Activated T-helper 1 cell treated with anti-CD3 and anti-CD28 coated beads, Interleukin-12 subunit alpha, Interleukin-12 subunit beta, Interleukin-2, Interleukin-4 antibody, amounts not matched to agents 30 ng/mL and 10 ng/mL and 1 ng/mL, durations not matched to agents 14 hours and 24 hours and 36 hours (primary cell): Measurements from ENCODE around the gene SULT1A1. TPM values are rescaled to one million over a fixed set of nuclear protein-coding genes. Genes with fewer than 3 reads are reported as not detected.
"Not testable (repeated sequence)": the region's sequence is repeated elsewhere in the genome, so short reads cannot be mapped to it uniquely, and the experiment has no call there.

Experiments
- DNase-seq: peaks from one replicate; pipeline ENCODE4 v3.0.0; 2021; ENCODE audit warnings: low spot score
- H3K27ac Mint-ChIP-seq: one replicate; pipeline ENCODE4 v1.8.0; 2021; ENCODE audit warnings: mild to moderate bottlenecking, mixed read lengths
- H3K27me3 Mint-ChIP-seq: one replicate; pipeline ENCODE4 v1.8.0; 2022; ENCODE audit warnings: mild to moderate bottlenecking, moderate library complexity, mixed read lengths; ENCODE audit not compliant: insufficient read depth
- H3K36me3 Mint-ChIP-seq: one replicate; pipeline ENCODE4 v1.8.0; 2021; ENCODE audit warnings: low read depth, mixed read lengths
- H3K4me1 Mint-ChIP-seq: one replicate; pipeline ENCODE4 v1.8.0; 2021; ENCODE audit warnings: low read depth, mixed read lengths
- H3K4me3 Mint-ChIP-seq: one replicate; pipeline ENCODE4 v1.8.0; 2021; ENCODE audit warnings: mild to moderate bottlenecking, moderate library complexity, mixed read lengths
- H3K9me3 Mint-ChIP-seq: one replicate; pipeline ENCODE4 v1.8.0; 2021; ENCODE audit warnings: mixed read lengths
- intact Hi-C: fragments of 100-400 bp; cut with micrococcal nuclease; formaldehyde crosslinking; loops from one replicate; pipeline ENCODE4 v1.15.1; 2024
- total RNA-seq: library from RNA; stranded (reverse); gene quantifications from 2 replicates; pipeline ENCODE4 v1.2.3, GENCODE V29; 2022

The SULT1A1 gene
- total RNA-seq, result 8.4 and 8.9 TPM in 2 replicates

DNA sequence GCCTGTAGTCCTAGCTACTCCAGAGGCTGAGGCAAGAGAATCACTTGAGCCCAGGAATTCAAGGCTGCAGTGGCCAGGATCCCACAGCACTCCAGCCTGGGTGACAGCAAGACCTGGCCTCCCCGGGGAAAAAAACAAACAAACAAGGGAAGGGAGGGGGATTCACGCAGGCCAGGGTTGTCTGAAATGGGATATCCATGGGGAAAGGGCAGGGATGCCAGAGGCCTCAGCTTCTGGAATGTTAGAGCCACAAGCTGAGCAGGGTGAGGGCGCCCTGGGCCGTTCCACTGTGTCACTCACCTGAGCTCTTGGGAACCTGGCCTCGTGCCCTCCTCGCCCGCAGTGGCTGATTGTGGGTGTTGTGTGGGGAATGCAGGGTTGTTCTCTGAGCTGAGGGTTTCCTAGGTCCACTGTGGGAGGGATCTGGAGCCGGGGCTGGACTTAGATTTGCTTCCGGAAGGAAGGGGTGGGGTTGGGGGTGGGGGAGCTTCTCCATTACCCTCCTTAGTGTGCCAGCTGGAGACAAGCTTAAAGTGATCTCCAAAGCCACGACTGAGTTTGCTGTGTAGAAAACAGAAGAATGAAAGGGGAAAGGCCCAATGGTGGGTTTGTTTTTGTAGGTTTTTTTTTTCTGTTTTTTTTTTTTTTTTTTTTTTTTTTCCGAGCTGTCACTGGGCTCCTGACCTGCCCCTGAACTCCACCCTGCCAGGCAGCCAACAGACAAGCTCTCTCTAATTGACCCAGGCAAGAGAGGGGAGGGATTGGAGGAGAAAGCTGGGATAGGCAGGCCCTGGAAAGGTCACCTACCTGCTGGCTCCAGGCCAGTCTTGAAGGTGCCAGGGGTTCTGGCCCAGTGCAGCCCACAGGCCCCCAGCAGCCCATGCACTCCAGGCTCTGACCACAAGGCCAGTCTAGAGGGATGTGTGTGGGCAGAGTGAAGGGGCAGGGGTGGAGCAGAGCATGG is at the start of gene SULT1A1:
TSS of gene SULT1A1 (minus strand) at position 414 of the 964 bp plus-strand sequence. CDS start 1,189 bp downstream, outside the sequence.
- no peaks in the 10 kb centered on the region for H3K9me3 Mint-ChIP-seq
- H3K4me3 Mint-ChIP-seq, result no peak within 1 kb of the TSS
- no peaks in the 10 kb centered on the region for H3K36me3 Mint-ChIP-seq
- no peaks in the 10 kb centered on the region for H3K27me3 Mint-ChIP-seq
- H3K27ac Mint-ChIP-seq, result no peak within 1 kb of the TSS
- no peak for DNase-seq
- intact Hi-C loops, result loop anchor here (10.0 kb wide), 1 partner anchor 115 kb away; the partner anchor contains the start of genes APOBR and CLN3
- no peaks in the 10 kb centered on the region for H3K4me1 Mint-ChIP-seq

DNA sequence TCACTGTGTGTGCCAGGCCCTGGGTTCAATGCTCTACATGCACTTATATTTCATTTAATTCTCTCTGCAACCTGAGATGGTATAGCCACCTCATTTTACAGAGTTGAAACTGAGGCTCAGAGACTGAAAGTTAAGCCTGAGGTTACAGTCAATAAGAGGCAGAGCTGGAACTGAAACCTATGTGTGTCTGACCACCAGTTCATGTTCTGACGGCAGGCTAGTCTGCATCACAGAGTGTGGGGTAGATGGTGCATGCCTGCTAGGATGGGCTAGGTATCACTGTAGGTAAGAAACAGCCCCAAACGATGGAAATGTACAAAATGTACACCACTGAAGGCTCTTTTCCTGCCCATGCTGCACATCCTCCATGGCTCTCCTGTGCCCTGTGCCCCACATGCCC is 30.1 kb upstream of the SULT1A1 start:
- DNase-seq, H3K4me3 Mint-ChIP-seq, H3K36me3 Mint-ChIP-seq, H3K9me3 Mint-ChIP-seq, H3K27ac Mint-ChIP-seq, intact Hi-C loops, H3K4me1 Mint-ChIP-seq, H3K27me3 Mint-ChIP-seq: not testable (repeated sequence)

DNA sequence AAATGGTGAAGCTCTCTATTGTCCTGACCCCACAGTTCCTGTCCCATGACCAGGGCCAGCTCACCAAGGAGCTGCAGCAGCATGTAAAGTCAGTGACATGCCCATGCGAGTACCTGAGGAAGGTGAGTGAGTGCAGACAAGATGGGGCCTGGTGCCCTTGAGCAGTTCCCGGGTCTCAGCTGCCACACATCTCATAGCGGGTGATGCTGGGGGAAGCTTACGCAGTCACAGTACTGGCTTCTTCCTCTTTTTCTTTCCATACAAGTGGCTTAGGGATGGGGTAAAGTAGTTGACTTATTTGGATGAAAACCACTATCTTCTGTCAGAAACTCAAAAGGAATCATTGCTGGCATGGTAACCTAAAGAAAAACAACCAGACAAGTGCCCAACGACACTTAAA is 28.5 kb upstream of the SULT1A1 start:
- H3K9me3 Mint-ChIP-seq, H3K4me1 Mint-ChIP-seq, intact Hi-C loops, H3K4me3 Mint-ChIP-seq, DNase-seq, H3K36me3 Mint-ChIP-seq, H3K27ac Mint-ChIP-seq: not testable (repeated sequence)
- peaks cover 10% of the 10 kb centered on the region for H3K27me3 Mint-ChIP-seq

DNA sequence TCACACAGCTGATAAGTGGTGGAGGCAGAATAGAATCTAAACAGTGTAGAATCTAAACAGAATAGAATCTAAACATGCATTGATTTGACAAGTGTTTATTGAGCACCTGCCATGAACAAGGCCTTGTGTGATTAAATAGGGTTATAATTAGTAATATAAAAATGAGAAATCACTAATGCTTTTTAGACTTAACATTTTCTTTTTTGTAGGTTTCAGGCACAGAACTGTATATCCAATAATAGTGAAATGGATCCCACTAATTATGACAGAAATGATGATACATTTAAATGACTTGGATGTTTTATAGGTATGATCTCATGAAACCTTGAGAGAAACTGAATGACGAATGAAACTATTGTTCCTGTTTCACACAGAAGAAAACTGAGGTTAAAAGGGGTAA is 27.9 kb upstream of the SULT1A1 start, which contains the start of gene NPIPB8:
TSS of gene NPIPB8 (plus strand) at position 301 of the 400 bp plus-strand sequence. CDS start 296 bp downstream, outside the sequence.
- H3K27me3 Mint-ChIP-seq, result peaks cover 10% of the 10 kb centered on the region
- H3K9me3 Mint-ChIP-seq, intact Hi-C loops, H3K4me1 Mint-ChIP-seq, H3K27ac Mint-ChIP-seq, H3K36me3 Mint-ChIP-seq, H3K4me3 Mint-ChIP-seq, DNase-seq: not testable (repeated sequence)

DNA sequence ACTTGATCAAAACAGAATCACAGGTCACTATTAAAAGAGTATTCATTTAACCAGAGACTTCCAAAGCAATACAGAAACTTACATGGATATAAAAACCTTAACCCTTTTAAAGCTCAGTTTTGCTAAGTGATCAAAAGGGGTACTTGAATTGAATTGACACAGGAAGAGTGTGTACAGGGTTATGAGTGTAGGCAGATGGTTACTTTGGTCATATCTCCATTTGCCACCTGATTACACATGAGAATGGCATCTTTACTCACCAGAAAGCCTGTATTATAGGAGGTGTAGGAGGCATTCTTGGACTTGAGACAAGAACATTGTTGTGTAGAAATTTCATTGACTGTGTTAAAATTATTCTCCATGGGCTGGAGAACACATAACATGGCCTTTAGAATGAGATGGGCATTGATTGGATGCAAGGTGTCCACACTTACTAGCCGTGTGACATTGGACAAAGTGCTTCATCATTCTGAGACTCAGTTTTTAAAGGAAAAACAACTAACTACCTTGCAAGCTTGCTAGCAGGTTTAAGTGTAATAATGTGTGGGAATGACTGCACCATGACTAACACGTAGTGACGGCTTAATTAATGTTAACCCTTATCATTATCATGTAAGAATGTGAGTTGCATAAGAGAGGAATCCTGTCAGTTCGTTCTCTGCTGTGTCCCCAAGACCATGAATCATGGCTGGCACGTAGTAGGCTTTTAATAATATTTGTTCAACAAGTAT is 26.4 kb upstream of the SULT1A1 start:
- intact Hi-C loops, H3K4me3 Mint-ChIP-seq, H3K4me1 Mint-ChIP-seq, H3K27ac Mint-ChIP-seq, DNase-seq, H3K9me3 Mint-ChIP-seq, H3K36me3 Mint-ChIP-seq: not testable (repeated sequence)
- peaks cover 13% of the 10 kb centered on the region for H3K27me3 Mint-ChIP-seq

DNA sequence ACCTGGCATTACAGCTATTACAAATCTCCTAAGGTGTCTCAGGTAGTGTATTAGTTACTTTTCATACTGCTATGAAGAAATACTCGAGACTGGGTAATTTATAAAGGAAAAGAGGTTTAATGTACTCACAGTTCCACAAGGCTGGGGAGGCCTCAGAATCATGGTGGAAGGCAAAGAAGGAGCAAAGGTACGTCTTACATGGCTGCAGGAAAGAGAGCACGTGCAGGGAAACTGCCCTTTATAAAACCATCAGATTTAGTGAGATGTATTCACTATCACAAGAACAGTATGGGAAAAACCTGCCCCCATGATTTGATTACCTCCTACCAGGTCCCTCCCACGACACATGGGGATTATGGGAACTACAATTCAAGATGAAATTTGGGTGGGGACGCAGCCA is 21.1 kb upstream of the SULT1A1 start:
- intact Hi-C loops, H3K9me3 Mint-ChIP-seq: not testable (repeated sequence)

DNA sequence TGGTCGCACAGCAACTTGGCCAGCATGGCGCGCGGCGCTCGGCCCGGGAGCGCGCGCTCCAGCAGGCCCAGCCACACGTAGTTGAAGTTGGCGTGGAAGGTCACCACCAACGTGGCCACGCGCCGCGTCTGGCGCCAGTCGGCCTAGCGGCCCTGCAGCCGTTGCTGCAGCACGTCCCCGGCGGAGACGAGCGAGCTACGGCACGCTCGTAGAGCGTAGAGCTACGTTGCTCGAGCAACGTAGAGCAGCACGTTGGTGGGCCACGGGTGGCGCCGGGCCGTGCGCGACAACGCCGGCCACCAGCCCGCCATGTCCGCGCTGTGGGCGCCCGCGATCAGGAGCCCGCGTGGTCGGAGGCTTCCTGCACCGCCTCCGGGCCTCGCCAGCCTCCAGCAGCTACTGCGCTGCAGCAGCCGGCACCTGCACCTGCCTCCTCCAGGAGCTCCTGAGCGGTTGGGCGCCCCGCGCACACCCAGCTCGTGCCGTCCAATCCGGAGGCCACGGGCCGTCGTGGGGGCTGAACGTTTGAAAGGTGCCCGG is 13.4 kb upstream of the SULT1A1 start:
- H3K4me1 Mint-ChIP-seq, result peaks cover 9% of the 10 kb centered on the region
- no peaks in the 10 kb centered on the region for H3K9me3 Mint-ChIP-seq
- intact Hi-C loops, result loop anchor here (5.0 kb wide), 1 partner anchor 66 kb away; no protein-coding TSS in a partner anchor
- H3K27ac Mint-ChIP-seq, result peak overlapping the region; percentile 48
- H3K4me3 Mint-ChIP-seq, result peak overlapping the region; percentile 85
- peak; percentile 42 for DNase-seq
- peaks cover 9% of the 10 kb centered on the region for H3K27me3 Mint-ChIP-seq
- H3K36me3 Mint-ChIP-seq, result peaks cover 2% of the 10 kb centered on the region

More for the DNA sequence above, 21.1 kb upstream of the SULT1A1 start:
- H3K4me3 Mint-ChIP-seq, DNase-seq, H3K4me1 Mint-ChIP-seq, H3K27ac Mint-ChIP-seq, H3K36me3 Mint-ChIP-seq: not testable (repeated sequence)
- peaks cover 16% of the 10 kb centered on the region for H3K27me3 Mint-ChIP-seq

DNA sequence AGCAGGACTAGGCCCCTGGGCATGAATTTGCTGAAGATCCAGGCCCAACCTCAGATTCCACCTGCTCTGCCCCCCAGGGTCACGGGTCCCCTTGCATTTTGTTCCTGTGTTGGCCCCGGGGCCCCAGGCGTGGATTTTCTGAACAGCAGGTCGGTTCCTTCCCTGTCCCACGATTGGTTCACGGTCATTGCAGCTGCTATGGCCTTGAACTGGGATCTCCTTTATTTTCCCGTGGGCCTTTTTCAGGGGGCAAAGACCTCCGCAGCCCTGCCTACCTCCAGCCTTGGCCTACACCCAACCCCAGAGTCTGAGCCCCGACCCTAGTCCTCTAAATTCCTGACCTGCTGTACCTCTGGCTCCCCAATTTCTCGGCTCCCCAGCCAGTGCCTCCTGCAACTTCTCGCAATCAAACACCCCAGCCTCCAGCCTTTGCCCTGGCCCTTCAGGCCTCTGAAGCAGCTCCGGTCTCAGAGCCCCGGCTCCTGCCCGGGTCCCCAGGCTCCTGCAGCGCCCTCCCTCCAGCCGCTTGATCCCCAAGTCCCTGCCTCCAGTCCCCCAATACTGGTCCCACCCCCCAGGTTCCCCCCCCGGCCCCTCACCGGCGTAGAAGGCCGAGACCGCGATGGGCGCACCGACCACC is 12.8 kb upstream of the SULT1A1 start:
- not testable (repeated sequence) for DNase-seq, H3K4me1 Mint-ChIP-seq
- intact Hi-C loops, result loop anchor here (5.0 kb wide), 1 partner anchor 65 kb away; no protein-coding TSS in a partner anchor

DNA sequence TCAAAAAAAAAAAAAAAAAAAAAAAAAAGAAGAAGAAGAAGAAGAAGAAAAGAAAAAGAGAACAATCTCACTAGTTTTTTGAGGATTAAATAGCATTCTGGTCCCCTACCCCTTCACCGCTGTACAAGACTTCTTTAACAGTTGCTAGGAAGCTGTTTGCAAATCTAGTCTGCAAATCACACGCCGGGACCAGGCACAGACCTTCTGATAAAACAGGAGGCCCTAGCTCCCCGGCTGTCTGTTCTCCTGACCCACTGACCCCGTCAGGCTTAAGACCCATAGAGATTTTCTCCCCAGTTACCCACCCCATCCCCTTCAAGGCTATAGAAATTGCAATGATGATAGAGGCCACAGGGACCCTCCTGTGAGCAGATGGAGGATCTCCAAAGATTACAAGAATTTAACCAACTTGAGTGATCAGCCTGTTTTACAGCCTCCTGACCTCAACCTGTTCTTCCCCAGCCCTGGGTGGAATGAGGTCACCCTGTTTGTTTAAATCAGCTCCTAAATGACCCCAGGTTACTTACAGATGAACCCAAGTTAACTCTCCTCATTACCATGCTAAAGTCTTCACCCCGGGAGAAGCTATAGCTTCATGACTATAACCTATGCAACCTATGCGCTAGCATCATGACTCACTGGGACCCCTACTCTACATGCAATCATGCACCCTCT is 11.8 kb upstream of the SULT1A1 start:
- DNase-seq, result no peak
- intact Hi-C loops, result loop anchor here (5.0 kb wide), 1 partner anchor 64 kb away; no protein-coding TSS in a partner anchor
- H3K4me1 Mint-ChIP-seq, result peaks cover 9% of the 10 kb centered on the region
- no peaks in the 10 kb centered on the region for H3K9me3 Mint-ChIP-seq
- H3K27ac Mint-ChIP-seq, result peak overlapping the region; percentile 25
- peak overlapping the region; percentile 85 for H3K4me3 Mint-ChIP-seq
- H3K27me3 Mint-ChIP-seq, result peaks cover 9% of the 10 kb centered on the region
- peaks cover 2% of the 10 kb centered on the region for H3K36me3 Mint-ChIP-seq

More for the DNA sequence above, 12.8 kb upstream of the SULT1A1 start:
- not testable (repeated sequence) for H3K9me3 Mint-ChIP-seq, H3K27ac Mint-ChIP-seq, H3K27me3 Mint-ChIP-seq, H3K36me3 Mint-ChIP-seq
- H3K4me3 Mint-ChIP-seq, result peak overlapping the region; percentile 85

DNA sequence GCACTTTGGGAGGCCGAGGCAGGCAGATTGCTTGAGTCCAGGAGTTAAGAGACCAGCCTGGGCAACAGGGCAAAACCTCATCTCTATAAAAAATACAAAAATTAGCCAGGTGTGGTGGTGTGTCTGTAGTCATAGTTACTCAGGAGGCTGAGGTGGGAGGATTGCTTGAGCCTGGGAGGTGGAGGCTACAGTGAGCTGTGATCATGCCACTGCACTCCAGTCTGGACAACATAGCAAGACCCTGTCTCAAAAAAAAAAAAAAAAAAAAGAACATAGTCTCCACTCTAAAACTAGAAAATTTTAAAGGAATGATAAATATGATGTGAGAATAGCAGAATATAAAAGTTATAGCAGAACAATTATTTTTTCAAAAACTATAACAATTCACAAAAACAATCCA is 10.5 kb upstream of the SULT1A1 start:
- DNase-seq, H3K27me3 Mint-ChIP-seq, H3K4me3 Mint-ChIP-seq, H3K4me1 Mint-ChIP-seq, H3K36me3 Mint-ChIP-seq, H3K9me3 Mint-ChIP-seq, H3K27ac Mint-ChIP-seq: not testable (repeated sequence)
- intact Hi-C loops, result loop anchor here (5.0 kb wide), 1 partner anchor 63 kb away; no protein-coding TSS in a partner anchor

DNA sequence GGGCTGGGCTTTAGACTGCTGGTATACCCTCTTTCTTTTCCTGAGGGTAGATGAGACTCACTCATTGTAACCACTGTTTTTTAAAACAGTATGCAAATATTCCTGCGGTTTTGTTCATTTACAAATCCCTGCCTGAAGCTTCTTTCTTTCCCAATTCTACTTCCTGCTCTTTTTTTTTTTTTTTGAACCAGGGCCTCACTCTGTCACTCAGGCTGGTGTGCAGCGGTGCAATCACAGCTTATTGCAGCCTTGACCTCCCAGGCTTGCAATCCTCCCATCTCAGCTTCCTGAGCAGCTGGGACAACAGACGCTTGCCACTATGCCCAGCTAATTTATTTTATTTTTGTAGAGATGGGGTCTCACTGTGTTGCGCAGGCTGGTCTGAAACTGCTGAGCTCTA is 8.0 kb upstream of the SULT1A1 start:
- intact Hi-C loops, result loop anchor here (10.0 kb wide), 1 partner anchor 123 kb away; the partner anchor contains the start of genes APOBR and CLN3
- H3K4me3 Mint-ChIP-seq, result no peak overlapping the region
- no peak overlapping the region for H3K27ac Mint-ChIP-seq
- DNase-seq, result no peak
- H3K36me3 Mint-ChIP-seq, result peaks cover 2% of the 10 kb centered on the region
- no peaks in the 10 kb centered on the region for H3K27me3 Mint-ChIP-seq
- peaks cover 9% of the 10 kb centered on the region for H3K4me1 Mint-ChIP-seq
- no peaks in the 10 kb centered on the region for H3K9me3 Mint-ChIP-seq

DNA sequence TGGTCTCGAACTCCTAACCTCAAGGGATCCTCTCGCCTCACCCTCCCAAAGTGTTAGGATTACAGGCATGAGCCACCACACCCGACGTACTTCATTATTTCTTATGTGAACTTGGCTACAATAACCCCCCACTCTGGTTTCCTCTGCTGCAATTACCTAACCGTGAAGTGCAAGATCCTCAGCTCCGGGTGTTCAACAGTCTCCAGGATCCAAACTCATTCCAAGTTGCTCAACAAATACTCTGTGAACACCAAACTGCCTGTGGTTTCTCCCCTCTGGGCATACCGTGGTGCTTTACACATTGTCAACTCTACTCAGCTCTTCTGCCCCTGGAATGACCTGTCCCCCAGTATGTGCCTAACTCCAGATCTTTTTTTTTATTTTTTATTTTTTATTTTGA is 6.8 kb upstream of the SULT1A1 start:
- H3K27ac Mint-ChIP-seq, result no peak overlapping the region
- H3K4me1 Mint-ChIP-seq, result peaks cover 2% of the 10 kb centered on the region
- no peak overlapping the region for H3K4me3 Mint-ChIP-seq
- intact Hi-C loops, result loop anchor here (10.0 kb wide), 1 partner anchor 122 kb away; the partner anchor contains the start of genes APOBR and CLN3
- DNase-seq, result no peak
- H3K36me3 Mint-ChIP-seq, result no peaks in the 10 kb centered on the region
- H3K27me3 Mint-ChIP-seq, result no peaks in the 10 kb centered on the region
- H3K9me3 Mint-ChIP-seq, result no peaks in the 10 kb centered on the region
